SK-N-SH treated with all-trans-retinoic acid at 6 μM for 48 hours (cell line): ENCODE results near the gene JARID2.

Experiments used
- BACH2 ChIP-seq: fragments of 250-450 bp; sonication (Bioruptor Pico); IDR thresholded peaks from 2 replicates; pipeline ENCODE4 v1.9.0; 2021; ENCODE audit warnings: mild to moderate bottlenecking, borderline replicate concordance
- ZNF565 ChIP-seq: fragments of 450-650 bp; formaldehyde crosslinking; conservative IDR thresholded peaks from 2 replicates; pipeline ENCODE4 v1.5.0; 2020; ENCODE audit warnings: low read depth, mild to moderate bottlenecking, moderate library complexity

DNA sequence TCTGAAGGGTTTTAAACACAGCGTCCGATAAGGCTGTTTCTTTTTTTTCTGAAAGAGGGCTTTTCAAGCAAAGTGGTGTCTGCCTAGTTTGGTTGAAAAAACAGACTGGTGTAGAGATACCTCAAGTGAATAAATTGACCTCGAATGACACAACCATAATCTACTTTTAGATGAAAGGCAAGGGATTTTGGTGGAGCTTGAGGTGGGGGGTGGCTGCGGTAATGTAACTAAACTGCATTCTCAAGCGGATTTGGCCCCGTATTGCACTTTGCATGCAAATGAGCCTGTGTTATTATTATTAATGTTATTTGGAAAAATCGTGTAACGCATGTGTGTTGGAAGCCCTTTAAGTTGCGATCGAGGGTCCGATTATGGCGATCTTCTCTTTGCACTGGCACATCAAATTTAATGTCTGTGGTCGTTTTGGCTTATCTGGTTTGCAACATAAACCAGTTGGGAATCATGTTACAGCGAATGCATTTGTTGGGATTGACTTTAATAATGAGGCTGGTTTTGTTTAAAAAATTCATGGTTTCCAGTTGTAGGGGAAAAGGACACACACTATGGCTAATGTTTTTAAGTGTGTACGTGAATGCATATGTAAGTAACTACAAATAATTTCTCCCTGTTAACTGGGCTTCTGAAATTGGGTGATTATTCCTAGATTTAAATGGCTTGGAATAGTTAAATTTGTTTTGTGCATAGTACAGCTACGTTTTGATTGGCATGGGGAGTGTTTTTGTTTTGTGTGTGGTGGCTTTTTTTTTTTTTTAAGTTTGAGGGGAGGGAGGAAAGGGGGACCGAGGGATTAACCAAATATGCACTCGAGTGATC, 1.0 kb downstream of the JARID2 start:
- no peak for TF ChIP-seq ZNF565
- TF ChIP-seq BACH2 (CRISPR knock-in tag): no peak
